ENCODE measurements around the gene UAP1L1. TPM values are rescaled to one million over a fixed set of nuclear protein-coding genes. Genes with fewer than 3 reads are reported as not detected.
"Not testable (repeated sequence)": the region's sequence is repeated elsewhere in the genome, so short reads cannot be mapped to it uniquely, and the experiment has no call there.

The UAP1L1 gene
- total RNA-seq (1 to 10 TPM; 3.5 to 8.1 TPM), polyA plus RNA-seq (ENCODE audit: insufficient read length in 2 of 2) (1 to 10 TPM; 4.4 to 6.2 TPM)
- long read RNA-seq, donor 1 = 0 reads
- long read RNA-seq, donor 2 = 0 reads
- long read RNA-seq, donor 3 = 0 reads
- long read RNA-seq, donor 4 = 0 reads

GRCh38 chr9:137077010-137077747, at the start of gene UAP1L1:
TSS of gene UAP1L1 (plus strand) at chr9:137077517. CDS start at chr9:137077533, 16 bp downstream.
- H3K27ac ChIP-seq (ENCODE audit: low read depth, low read length) = no peak within 1 kb of the TSS
- no peaks in the 10 kb centered on the region for H3K9me3 ChIP-seq (ENCODE audit: control insufficient read depth, insufficient read depth, low read length)
- peaks cover 47% of the 10 kb centered on the region for H3K27me3 ChIP-seq (ENCODE audit: control insufficient read depth, insufficient read depth, low read length)
- peaks cover 26% of the 10 kb centered on the region for H3K4me1 ChIP-seq (ENCODE audit: control insufficient read depth, insufficient read depth, low read length)
- DNase-seq (ENCODE audit: low read depth in 4 of 6, low spot score in 6 of 6) = peak in 2 of 6 donors; percentile 28 to 57
- peaks cover 18% of the 10 kb centered on the region for H3K36me3 ChIP-seq (ENCODE audit: control insufficient read depth, insufficient read depth, low read length)
- H3K4me3 ChIP-seq (ENCODE audit: low read depth, low read length) = peak within 1 kb of the TSS; percentile 38
- under 1% methylated on average over 80 of the region's 87 CpGs for WGBS (ENCODE audit: insufficient coverage)

GRCh38 chr9:137028263-137029057, 48.9 kb upstream of the UAP1L1 start:
- H3K4me1 ChIP-seq (ENCODE audit: control insufficient read depth, insufficient read depth, low read length) = peaks cover 59% of the 10 kb centered on the region
- under 1% methylated on average over 96 of the region's 98 CpGs for WGBS (ENCODE audit: insufficient coverage)
- no peaks in the 10 kb centered on the region for H3K9me3 ChIP-seq (ENCODE audit: control insufficient read depth, insufficient read depth, low read length)
- H3K36me3 ChIP-seq (ENCODE audit: control insufficient read depth, insufficient read depth, low read length) = peaks cover 31% of the 10 kb centered on the region
- H3K27ac ChIP-seq (ENCODE audit: low read depth, low read length) = peak overlapping the region; percentile 67
- H3K27me3 ChIP-seq (ENCODE audit: control insufficient read depth, insufficient read depth, low read length) = no peaks in the 10 kb centered on the region
- peak in 5 of 6 donors; percentile 50 to 91 (median 63) for DNase-seq (ENCODE audit: low read depth in 4 of 6, low spot score in 6 of 6)
- peak overlapping the region; percentile 46 for H3K4me3 ChIP-seq (ENCODE audit: low read depth, low read length)

GRCh38 chr9:137029058-137029936, 48.0 kb upstream of the UAP1L1 start:
- Histone ChIP-seq H3K36me3 (ENCODE audit: control insufficient read depth, insufficient read depth, low read length) (peaks cover 22% of the 10 kb centered on the region), H3K4me3 (ENCODE audit: low read depth, low read length) (peak overlapping the region; percentile 46), H3K27ac (ENCODE audit: low read depth, low read length) (peak overlapping the region; percentile 40), H3K9me3 (ENCODE audit: control insufficient read depth, insufficient read depth, low read length) (no peaks in the 10 kb centered on the region), H3K4me1 (ENCODE audit: control insufficient read depth, insufficient read depth, low read length) (peaks cover 51% of the 10 kb centered on the region), H3K27me3 (ENCODE audit: control insufficient read depth, insufficient read depth, low read length) (no peaks in the 10 kb centered on the region)
- WGBS (ENCODE audit: insufficient coverage) = 23% methylated on average over 11 of the region's 19 CpGs
- DNase-seq (ENCODE audit: low read depth in 4 of 6, low spot score in 6 of 6) = peak in 2 of 6 donors; percentile 64 to 74

GRCh38 chr9:137030006-137030405, 47.3 kb upstream of the UAP1L1 start:
- H3K4me3 ChIP-seq (ENCODE audit: low read depth, low read length) = no peak overlapping the region

GRCh38 chr9:137030538-137031527, 46.5 kb upstream of the UAP1L1 start:
- Histone ChIP-seq H3K36me3 (ENCODE audit: control insufficient read depth, insufficient read depth, low read length) (peaks cover 9% of the 10 kb centered on the region), H3K4me1 (ENCODE audit: control insufficient read depth, insufficient read depth, low read length) (peaks cover 51% of the 10 kb centered on the region), H3K4me3 (ENCODE audit: low read depth, low read length) (no peak overlapping the region), H3K27ac (ENCODE audit: low read depth, low read length) (no peak overlapping the region), H3K27me3 (ENCODE audit: control insufficient read depth, insufficient read depth, low read length) (no peaks in the 10 kb centered on the region), H3K9me3 (ENCODE audit: control insufficient read depth, insufficient read depth, low read length) (no peaks in the 10 kb centered on the region)
- DNase-seq (ENCODE audit: low read depth in 4 of 6, low spot score in 6 of 6) = no peak
- WGBS (ENCODE audit: insufficient coverage) = 86% methylated on average over 64 of the region's 65 CpGs

More at GRCh38 chr9:137030006-137030405, 47.3 kb upstream of the UAP1L1 start:
- Histone ChIP-seq H3K27ac (ENCODE audit: low read depth, low read length) (no peak overlapping the region), H3K27me3 (ENCODE audit: control insufficient read depth, insufficient read depth, low read length) (no peaks in the 10 kb centered on the region), H3K9me3 (ENCODE audit: control insufficient read depth, insufficient read depth, low read length) (no peaks in the 10 kb centered on the region), H3K4me1 (ENCODE audit: control insufficient read depth, insufficient read depth, low read length) (peaks cover 52% of the 10 kb centered on the region), H3K36me3 (ENCODE audit: control insufficient read depth, insufficient read depth, low read length) (peaks cover 18% of the 10 kb centered on the region)
- 79% methylated on average over 15 of the region's 15 CpGs for WGBS (ENCODE audit: insufficient coverage)
- no peak for DNase-seq (ENCODE audit: low read depth in 4 of 6, low spot score in 6 of 6)

- peaks cover 15% of the 10 kb centered on the region for H3K36me3 ChIP-seq (ENCODE audit: control insufficient read depth, insufficient read depth, low read length)
- H3K9me3 ChIP-seq (ENCODE audit: control insufficient read depth, insufficient read depth, low read length) = no peaks in the 10 kb centered on the region
- no peaks in the 10 kb centered on the region for H3K27me3 ChIP-seq (ENCODE audit: control insufficient read depth, insufficient read depth, low read length)
- peaks cover 39% of the 10 kb centered on the region for H3K4me1 ChIP-seq (ENCODE audit: control insufficient read depth, insufficient read depth, low read length)
- DNase-seq (ENCODE audit: low read depth in 4 of 6, low spot score in 6 of 6) = no peak
- no peak within 1 kb of the TSS for H3K27ac ChIP-seq (ENCODE audit: low read depth, low read length)
- WGBS (ENCODE audit: insufficient coverage) = 58% methylated on average over 16 of the region's 16 CpGs
- no peak within 1 kb of the TSS for H3K4me3 ChIP-seq (ENCODE audit: low read depth, low read length)
Measured at GRCh38 chr9:137031904-137032640, 45.2 kb upstream of the UAP1L1 start, which contains the start of gene FUT7. TSS of gene FUT7 (minus strand) at chr9:137032088. CDS start at chr9:137031991, 97 bp downstream.

GRCh38 chr9:137032858-137033257, 44.5 kb upstream of the UAP1L1 start:
- Histone ChIP-seq H3K4me1 (ENCODE audit: control insufficient read depth, insufficient read depth, low read length) (peaks cover 33% of the 10 kb centered on the region), H3K9me3 (ENCODE audit: control insufficient read depth, insufficient read depth, low read length) (no peaks in the 10 kb centered on the region), H3K27me3 (ENCODE audit: control insufficient read depth, insufficient read depth, low read length) (no peaks in the 10 kb centered on the region), H3K4me3 (ENCODE audit: low read depth, low read length) (no peak overlapping the region), H3K36me3 (ENCODE audit: control insufficient read depth, insufficient read depth, low read length) (peaks cover 23% of the 10 kb centered on the region), H3K27ac (ENCODE audit: low read depth, low read length) (no peak overlapping the region)
- no peak for DNase-seq (ENCODE audit: low read depth in 4 of 6, low spot score in 6 of 6)
- WGBS (ENCODE audit: insufficient coverage) = 80% methylated on average over 8 of the region's 10 CpGs

- 97% methylated on average over 5 of the region's 5 CpGs for WGBS (ENCODE audit: insufficient coverage)
- DNase-seq (ENCODE audit: low read depth in 4 of 6, low spot score in 6 of 6); H3K9me3 ChIP-seq (ENCODE audit: control insufficient read depth, insufficient read depth, low read length): not testable (repeated sequence)
Measured at GRCh38 chr9:137033481-137033880, 43.8 kb upstream of the UAP1L1 start.

More at GRCh38 chr9:137033481-137033880, 43.8 kb upstream of the UAP1L1 start:
- not testable (repeated sequence) for H3K4me3 ChIP-seq (ENCODE audit: low read depth, low read length); H3K27me3 ChIP-seq (ENCODE audit: control insufficient read depth, insufficient read depth, low read length); H3K27ac ChIP-seq (ENCODE audit: low read depth, low read length)
- peaks cover 27% of the 10 kb centered on the region for H3K36me3 ChIP-seq (ENCODE audit: control insufficient read depth, insufficient read depth, low read length)
- H3K4me1 ChIP-seq (ENCODE audit: control insufficient read depth, insufficient read depth, low read length) = peaks cover 32% of the 10 kb centered on the region

All from spinal cord (tissue), 10 donors.